ENCODE results near the gene OR1D2.

Gene OR1D2

GRCh38 chr17:3039736-3040135 is 64.5 kb downstream of the OR1D2 start:
- no peak overlapping the region for H3K4me3 ChIP-seq
- DNase-seq (ENCODE audit: low spot score in 2 of 2), result no peak
- no peaks in the 10 kb centered on the region for H3K4me1 ChIP-seq
- H3K27me3 ChIP-seq (ENCODE audit: low read depth), result no peaks in the 10 kb centered on the region
- no peaks in the 10 kb centered on the region for H3K36me3 ChIP-seq (replicated peaks)
- in situ Hi-C loops (cut with MboI; ENCODE audit: low sequenced_read_pairs), result no loop called here
- peaks cover 2% of the 10 kb centered on the region; the same call in 1 of the 2 replicates for H3K9me3 ChIP-seq

- Histone ChIP-seq H3K36me3 (replicated peaks) (no peaks in the 10 kb centered on the region), H3K27me3 (ENCODE audit: low read depth) (no peaks in the 10 kb centered on the region), H3K4me3 (no peak overlapping the region), H3K9me3 (peaks cover 2% of the 10 kb centered on the region; the same call in 1 of the 2 replicates), H3K4me1 (no peaks in the 10 kb centered on the region)
- in situ Hi-C loops (cut with MboI; ENCODE audit: low sequenced_read_pairs), result no loop called here
- no peak for DNase-seq (ENCODE audit: low spot score in 2 of 2)
Observed at GRCh38 chr17:3038941-3039340, 65.3 kb downstream of the OR1D2 start.
